HepG2 (cell line): Measurements from ENCODE around the gene SH2D3A. TPM values are rescaled to one million over a fixed set of nuclear protein-coding genes. Genes with fewer than 3 reads are reported as not detected.
A peak's percentile ranks its signal among the peaks of the same experiment; 100 is the strongest.

Experiments used
- E2F2 ChIP-seq: sonication (generic); formaldehyde crosslinking; IDR thresholded peaks from 2 replicates; pipeline ENCODE4 v1.4.0; 2020; ENCODE audit warnings: missing genetic modification reagents, borderline replicate concordance
- ETV6 ChIP-seq: sonication (generic); formaldehyde crosslinking; conservative IDR thresholded peaks from 2 replicates; pipeline ENCODE4 v1.4.0; 2020; ENCODE audit warnings: missing genetic modification reagents
- FOXA3 ChIP-seq: IDR thresholded peaks from 2 replicates; pipeline ENCODE4 v1.6.1; 2016; ENCODE audit warnings: missing genetic modification reagents, missing compliant biosample characterization
- GMEB1 ChIP-seq: sonication (generic); formaldehyde crosslinking; IDR thresholded peaks from 2 replicates; pipeline ENCODE4 v1.5.1; 2020; ENCODE audit warnings: missing genetic modification reagents, mild to moderate bottlenecking, borderline replicate concordance
- MIXL1 ChIP-seq: IDR thresholded peaks from 2 replicates; pipeline ENCODE4 v1.6.1; 2016
- MLX ChIP-seq: IDR thresholded peaks from 2 replicates; pipeline ENCODE4 v1.6.1; 2016
- TBL1XR1 ChIP-seq: fragments of 150-350 bp; IDR thresholded peaks from 2 replicates; pipeline ENCODE4 v1.6.1; 2014; ENCODE audit warnings: borderline replicate concordance, low read length; ENCODE audit not compliant: partially characterized antibody
- THAP7 ChIP-seq: sonication (generic); formaldehyde crosslinking; IDR thresholded peaks from 2 replicates; pipeline ENCODE4 v1.8.1; 2023; ENCODE audit warnings: mild to moderate bottlenecking, missing genetic modification reagents
- ZBTB43 ChIP-seq: sonication (generic); formaldehyde crosslinking; conservative IDR thresholded peaks from 2 replicates; pipeline ENCODE4 v1.4.0; 2020; ENCODE audit warnings: missing genetic modification reagents
- polyA plus RNA-seq, 8 experiments: library from polyadenylated mRNA; depleted of rRNA in 3 of 8; stranded (reverse) in 7 of 8; unstranded in 1 of 8; fragments of >200 nt; fragmentation: Illumina TruSeq in 4 of 8; extraction: Trizol in 4 of 8; gene quantifications; 2 replicates each; pipeline versions ENCODE4 v1.2.1 to v1.2.3, GENCODE V29; 2011 to 2016; ENCODE audit warnings: low read depth in 4 of 8, missing spikeins in 1 of 8, mixed read lengths in 1 of 8; ENCODE audit not compliant: insufficient read depth in 1 of 8
- total RNA-seq, 5 experiments: library from RNA; depleted of rRNA; stranded (reverse); fragments of >200 nt; fragmentation: Illumina TruSeq; extraction: Trizol; gene quantifications; 2 replicates each; pipeline ENCODE4 v1.2.3, GENCODE V29; 2016; ENCODE audit warnings: low read depth in 1 of 5
- TF ChIP-seq, protein P1 (sequence below): sonication (generic); formaldehyde crosslinking; IDR thresholded peaks from 2 replicates; pipeline ENCODE4 v1.4.0; 2020; ENCODE audit warnings: mild to moderate bottlenecking, missing genetic modification reagents
- TF ChIP-seq, protein P2 (sequence below), 2 experiments: fragments of 450-650 bp in 1 of 2; sonication (generic) in 1 of 2; formaldehyde crosslinking in 1 of 2; IDR thresholded peaks; 2 replicates each; pipeline versions ENCODE4 v1.6.1 to v1.8.0; 2016 to 2022; ENCODE audit warnings: antibody characterized with exemption in 1 of 2, mild to moderate bottlenecking in 1 of 2, missing genetic modification reagents in 1 of 2

SH2D3A gene
- total and polyA plus RNA-seq, 2 of the 13 experiments (the other 11 are each of a cell fraction or from before 2014, with no cell fraction given): 1.0 to 2.2 TPM

DNA sequence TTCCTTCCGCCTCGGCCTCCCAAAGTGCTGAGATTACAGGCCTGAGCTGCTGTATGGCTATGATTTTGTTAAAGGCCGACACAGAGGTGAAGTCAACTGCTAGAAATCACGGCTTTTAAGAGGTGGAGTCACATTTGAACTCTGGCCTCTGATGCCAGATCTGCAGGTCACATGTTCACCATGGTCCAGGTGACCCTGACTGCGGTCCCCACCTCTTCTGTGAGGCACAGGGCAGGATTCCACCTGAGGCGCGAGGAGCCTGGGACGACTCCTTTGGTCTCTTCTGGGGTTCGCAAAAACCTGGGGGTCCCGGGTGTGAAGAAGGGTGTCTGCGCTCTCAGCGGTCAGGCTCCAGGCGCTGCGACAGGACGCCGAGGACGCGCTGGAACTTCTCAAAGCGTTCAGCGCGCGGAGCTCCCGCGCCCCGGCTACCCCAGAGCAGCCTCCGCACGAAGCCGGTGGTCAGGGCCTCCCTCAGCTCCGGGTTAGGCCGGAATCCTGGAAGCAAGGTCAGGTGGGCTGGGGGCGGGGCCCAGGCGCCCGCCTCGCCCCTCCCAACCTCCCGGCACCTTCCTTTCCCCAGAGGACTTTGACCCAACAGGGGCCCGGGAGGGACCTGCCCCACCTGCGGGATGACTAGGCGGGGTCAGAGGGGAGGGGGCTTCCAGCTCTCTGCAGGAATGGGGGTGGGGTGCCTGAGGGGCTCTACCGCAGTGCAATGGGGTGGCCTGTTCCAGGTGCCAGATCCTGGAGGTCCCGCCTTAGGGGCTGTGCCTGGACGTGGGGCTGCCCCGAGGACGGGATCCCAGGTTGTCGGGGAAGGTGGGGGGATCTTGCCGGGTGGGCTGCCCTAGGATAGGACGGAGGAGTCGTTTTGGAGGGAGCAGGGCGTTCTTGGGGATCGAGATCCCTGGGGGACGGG lies 14.7 kb downstream of the SH2D3A start (continued):
- TF ChIP-seq E2F2 (0 out of 2 replicates have a peak, but pooled peaks have one; percentile 16), GMEB1 (CRISPR knock-in tag) (peak; percentile 42; the same call in 1 of the 2 replicates), THAP7 (CRISPR knock-in tag) (no peak; the same call in 1 of the 2 replicates), ETV6 (no peak), FOXA3 (CRISPR knock-in tag) (no peak), TBL1XR1 (no peak), ZBTB43 (CRISPR knock-in tag) (no peak; the same call in 1 of the 2 replicates), MLX (CRISPR knock-in tag) (0 out of 2 replicates have a peak, but pooled peaks have one; percentile 5), MIXL1 (CRISPR knock-in tag) (no peak)
- TF ChIP-seq, protein P1, sequence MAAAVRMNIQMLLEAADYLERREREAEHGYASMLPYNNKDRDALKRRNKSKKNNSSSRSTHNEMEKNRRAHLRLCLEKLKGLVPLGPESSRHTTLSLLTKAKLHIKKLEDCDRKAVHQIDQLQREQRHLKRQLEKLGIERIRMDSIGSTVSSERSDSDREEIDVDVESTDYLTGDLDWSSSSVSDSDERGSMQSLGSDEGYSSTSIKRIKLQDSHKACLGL: peak; percentile 72; the same call in 1 of the 2 replicates
- TF ChIP-seq, protein P2, sequence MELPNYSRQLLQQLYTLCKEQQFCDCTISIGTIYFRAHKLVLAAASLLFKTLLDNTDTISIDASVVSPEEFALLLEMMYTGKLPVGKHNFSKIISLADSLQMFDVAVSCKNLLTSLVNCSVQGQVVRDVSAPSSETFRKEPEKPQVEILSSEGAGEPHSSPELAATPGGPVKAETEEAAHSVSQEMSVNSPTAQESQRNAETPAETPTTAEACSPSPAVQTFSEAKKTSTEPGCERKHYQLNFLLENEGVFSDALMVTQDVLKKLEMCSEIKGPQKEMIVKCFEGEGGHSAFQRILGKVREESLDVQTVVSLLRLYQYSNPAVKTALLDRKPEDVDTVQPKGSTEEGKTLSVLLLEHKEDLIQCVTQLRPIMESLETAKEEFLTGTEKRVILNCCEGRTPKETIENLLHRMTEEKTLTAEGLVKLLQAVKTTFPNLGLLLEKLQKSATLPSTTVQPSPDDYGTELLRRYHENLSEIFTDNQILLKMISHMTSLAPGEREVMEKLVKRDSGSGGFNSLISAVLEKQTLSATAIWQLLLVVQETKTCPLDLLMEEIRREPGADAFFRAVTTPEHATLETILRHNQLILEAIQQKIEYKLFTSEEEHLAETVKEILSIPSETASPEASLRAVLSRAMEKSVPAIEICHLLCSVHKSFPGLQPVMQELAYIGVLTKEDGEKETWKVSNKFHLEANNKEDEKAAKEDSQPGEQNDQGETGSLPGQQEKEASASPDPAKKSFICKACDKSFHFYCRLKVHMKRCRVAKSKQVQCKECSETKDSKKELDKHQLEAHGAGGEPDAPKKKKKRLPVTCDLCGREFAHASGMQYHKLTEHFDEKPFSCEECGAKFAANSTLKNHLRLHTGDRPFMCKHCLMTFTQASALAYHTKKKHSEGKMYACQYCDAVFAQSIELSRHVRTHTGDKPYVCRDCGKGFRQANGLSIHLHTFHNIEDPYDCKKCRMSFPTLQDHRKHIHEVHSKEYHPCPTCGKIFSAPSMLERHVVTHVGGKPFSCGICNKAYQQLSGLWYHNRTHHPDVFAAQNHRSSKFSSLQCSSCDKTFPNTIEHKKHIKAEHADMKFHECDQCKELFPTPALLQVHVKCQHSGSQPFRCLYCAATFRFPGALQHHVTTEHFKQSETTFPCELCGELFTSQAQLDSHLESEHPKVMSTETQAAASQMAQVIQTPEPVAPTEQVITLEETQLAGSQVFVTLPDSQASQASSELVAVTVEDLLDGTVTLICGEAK (IDR thresholded peaks at IDR 0.05): no peak
- TF ChIP-seq, protein P2 (CRISPR knock-in tag; IDR thresholded peaks at IDR 0.05): no peak; the same call in 1 of the 2 replicates
